HepG2 (cell line): Measurements from ENCODE around the gene IFNL2. TPM values are rescaled to one million over a fixed set of nuclear protein-coding genes. Genes with fewer than 3 reads are reported as not detected.

Source experiments
- ATAC-seq: fragments of 200-7000 bp; cut with Tn5 transposase; 3 replicates; pipeline ENCODE4 v1.9.1; 2020; ENCODE audit warnings: mild to moderate bottlenecking, moderate library complexity
- BruUV-seq: library from RNA; stranded (reverse); fragments of 400-500 nt; replicated peaks from 2 replicates; lab custom pipeline; 2021; lab: Mats Ljungman, UMichigan
- CTCF ChIA-PET: fragments of 300-600 bp; formaldehyde crosslinking; extraction: SDS; loops from one replicate; lab custom pipeline; 2021; ENCODE audit warnings: low total read pairs, inconsistent platforms, low intra/inter-chr PET ratio; lab: Yijun Ruan, JAX
- POLR2A ChIA-PET: fragments of 350-600 bp; sonication (Branson Sonifier 250); formaldehyde crosslinking; loops from one replicate; lab custom pipeline; 2020; ENCODE audit warnings: antibody characterized with exemption, inconsistent platforms; lab: Yijun Ruan, JAX
- DNase-seq: peaks from one replicate; pipeline ENCODE4 v3.0.0-alpha.2; 2015; ENCODE audit warnings: low spot score
- FAIRE-seq: peaks from 3 replicates; lab custom pipeline; 2011; peaks lifted over from hg19 to GRCh38; lab: Jason Lieb, UNC
- H2AFZ ChIP-seq: one replicate; pipeline ENCODE4 v1.6.1; 2011; ENCODE audit warnings: low read length, inconsistent platforms
- H3K27ac ChIP-seq: fragments of 300-600 bp; 3 replicates; pipeline ENCODE4 v1.8.0; 2011; ENCODE audit warnings: mixed run types, mild to moderate bottlenecking, mixed read lengths, low read length, inconsistent platforms; ENCODE audit not compliant: insufficient read depth; ENCODE audit errors: extremely low read length
- H3K27me3 ChIP-seq, 2 experiments: fragments of 200-600 bp in 1 of 2; 2 replicates in 1 of 2; 3 replicates in 1 of 2; pipeline versions ENCODE4 v1.6.0 to v1.8.0; 2011; ENCODE audit warnings: low read length in 2 of 2, mild to moderate bottlenecking in 2 of 2, moderate library complexity in 2 of 2, inconsistent platforms in 1 of 2; ENCODE audit not compliant: insufficient read depth in 2 of 2, control insufficient read depth in 1 of 2
- H3K36me3 ChIP-seq, 2 experiments: fragments of 200-600 bp in 1 of 2; replicated peaks in 1 of 2; 2 replicates in 1 of 2; 3 replicates in 1 of 2; pipeline versions ENCODE4 v1.5.1 to v1.8.0; 2011; ENCODE audit warnings: low read length in 2 of 2, inconsistent platforms in 1 of 2; ENCODE audit not compliant: insufficient read depth in 2 of 2, control insufficient read depth in 1 of 2
- H3K4me1 ChIP-seq: 2 replicates; pipeline ENCODE4 v1.5.1; 2012; ENCODE audit warnings: low read length, inconsistent platforms; ENCODE audit not compliant: insufficient read depth
- H3K4me2 ChIP-seq: 2 replicates; pipeline ENCODE4 v1.6.0; 2011; ENCODE audit warnings: low read depth, low read length, inconsistent platforms
- H3K4me3 ChIP-seq, 3 experiments: fragments of 200-600 bp in 1 of 3; sonication (generic), shearing (Covaris generic) in 1 of 3; replicated peaks in 1 of 3; 2 replicates each; pipeline ENCODE4 v1.5.1; 2011 to 2016; ENCODE audit warnings: low read length in 3 of 3, inconsistent platforms in 2 of 3, low read depth in 2 of 3, mild to moderate bottlenecking in 2 of 3, control low read depth in 1 of 3, mixed read lengths in 1 of 3; ENCODE audit not compliant: insufficient read depth in 1 of 3
- H3K79me2 ChIP-seq: one replicate; pipeline ENCODE4 v1.6.1; 2011; ENCODE audit warnings: low read length, inconsistent platforms; ENCODE audit not compliant: insufficient read depth
- H3K9ac ChIP-seq: 2 replicates; pipeline ENCODE4 v1.6.0; 2011; ENCODE audit warnings: mild to moderate bottlenecking, low read depth, low read length, inconsistent platforms; ENCODE audit not compliant: insufficient read depth
- H3K9me3 ChIP-seq: 2 replicates; pipeline ENCODE4 v1.5.1; 2012; ENCODE audit warnings: mild to moderate bottlenecking, low read length
- H4K20me1 ChIP-seq: 2 replicates; pipeline ENCODE4 v1.6.0; 2011; ENCODE audit warnings: inconsistent platforms, mild to moderate bottlenecking, low read length, moderate library complexity; ENCODE audit not compliant: insufficient read depth
- BHLHE40 ChIP-seq: IDR thresholded peaks from 2 replicates; pipeline ENCODE4 v1.6.1; 2011; ENCODE audit warnings: low read length, improper control_type of control experiment
- BRF2 ChIP-seq: sonication (generic); formaldehyde crosslinking; IDR thresholded peaks from 2 replicates; pipeline ENCODE4 v1.8.1; 2022; ENCODE audit warnings: mild to moderate bottlenecking, missing genetic modification reagents
- NFAT5 ChIP-seq: sonication (generic); formaldehyde crosslinking; IDR thresholded peaks from 2 replicates; pipeline ENCODE4 v1.4.0; 2020; ENCODE audit warnings: missing genetic modification reagents
- POLR2A ChIP-seq, 2 experiments: IDR thresholded peaks; 2 replicates each; pipeline ENCODE4 v1.6.1; 2011; ENCODE audit warnings: low read depth in 2 of 2, low read length in 2 of 2, mild to moderate bottlenecking in 1 of 2, moderate library complexity in 1 of 2; ENCODE audit not compliant: insufficient read depth in 1 of 2
- POLR2G ChIP-seq: fragments of 200-400 bp; formaldehyde crosslinking; IDR thresholded peaks from 2 replicates; pipeline ENCODE4 v1.6.1; 2018; ENCODE audit warnings: mild to moderate bottlenecking, low read depth, low read length, moderate library complexity
- PRDM10 ChIP-seq: sonication (generic); formaldehyde crosslinking; IDR thresholded peaks from 2 replicates; pipeline ENCODE4 v1.4.0; 2020; ENCODE audit warnings: low read depth, missing genetic modification reagents
- TBP ChIP-seq: sonication (generic); formaldehyde crosslinking; IDR thresholded peaks from 2 replicates; pipeline ENCODE4 v1.5.0; 2020; ENCODE audit warnings: missing genetic modification reagents
- TEAD2 ChIP-seq: sonication (generic); formaldehyde crosslinking; IDR thresholded peaks from 2 replicates; pipeline ENCODE4 v1.9.0; 2021; ENCODE audit warnings: missing genetic modification reagents
- ZFP36L1 ChIP-seq: sonication (generic); formaldehyde crosslinking; IDR thresholded peaks from 2 replicates; pipeline ENCODE4 v1.8.0; 2022; ENCODE audit warnings: mild to moderate bottlenecking, missing genetic modification reagents, moderate library complexity
- ZNF367 ChIP-seq: sonication (generic); formaldehyde crosslinking; IDR thresholded peaks from 2 replicates; pipeline ENCODE4 v1.4.0; 2020; ENCODE audit warnings: missing genetic modification reagents, borderline replicate concordance
- ZNF547 ChIP-seq: sonication (generic); formaldehyde crosslinking; IDR thresholded peaks from 2 replicates; pipeline ENCODE4 v1.5.1; 2020; ENCODE audit warnings: mild to moderate bottlenecking, missing genetic modification reagents
- ZNF841 ChIP-seq: sonication (generic); formaldehyde crosslinking; IDR thresholded peaks from 2 replicates; pipeline ENCODE4 v1.8.1; 2023; ENCODE audit warnings: missing genetic modification reagents, borderline replicate concordance
- ZSCAN20 ChIP-seq: sonication (generic); formaldehyde crosslinking; IDR thresholded peaks from 2 replicates; pipeline ENCODE4 v1.4.0; 2020; ENCODE audit warnings: missing genetic modification reagents, mild to moderate bottlenecking, borderline replicate concordance
- ZSCAN30 ChIP-seq: sonication (generic); formaldehyde crosslinking; IDR thresholded peaks from 2 replicates; pipeline ENCODE4 v1.5.0; 2020; ENCODE audit warnings: mild to moderate bottlenecking, missing genetic modification reagents
- WGBS: methylation state at CpG from one replicate; pipeline ENCODE4 v1.1.6; 2017; ENCODE audit warnings: low lambda C conversion rate; 5-methylcytosine and 5-hydroxymethylcytosine counted together
- in situ Hi-C: cut with HindIII; loops from 2 replicates; pipeline ENCODE4 v1.10.0; 2017; ENCODE audit warnings: low pct_unique_long_range_greater_than_20kb; ENCODE audit not compliant: extremely low pct_ligation_motif_present
- intact Hi-C: fragments of 100-400 bp; cut with micrococcal nuclease; formaldehyde crosslinking; loops from one replicate; pipeline ENCODE4 v1.10.0; 2022; ENCODE audit not compliant: unreplicated experiment
- polyA plus RNA-seq, 8 experiments: library from polyadenylated mRNA; depleted of rRNA in 3 of 8; stranded (reverse) in 7 of 8; unstranded in 1 of 8; fragments of >200 nt; fragmentation: Illumina TruSeq in 4 of 8; extraction: Trizol in 4 of 8; gene quantifications; 2 replicates each; pipeline versions ENCODE4 v1.2.1 to v1.2.3, GENCODE V29; 2011 to 2016; ENCODE audit warnings: low read depth in 4 of 8, missing spikeins in 1 of 8, mixed read lengths in 1 of 8; ENCODE audit not compliant: insufficient read depth in 1 of 8
- total RNA-seq, 5 experiments: library from RNA; depleted of rRNA; stranded (reverse); fragments of >200 nt; fragmentation: Illumina TruSeq; extraction: Trizol; gene quantifications; 2 replicates each; pipeline ENCODE4 v1.2.3, GENCODE V29; 2016; ENCODE audit warnings: low read depth in 1 of 5

Gene IFNL2
- total and polyA plus RNA-seq, 2 of the 13 experiments (the other 11 are each of a cell fraction or from before 2014, with no cell fraction given): not detected

GRCh38 chr19:39270036-39270871 is 2.1 kb downstream of the IFNL2 start:
- Histone ChIP-seq H3K4me3 (no peak overlapping the region), H4K20me1 (no peaks in the 10 kb centered on the region), H3K9ac (no peak overlapping the region), H3K79me2 (no peaks in the 10 kb centered on the region), H3K9me3 (no peaks in the 10 kb centered on the region), H2AFZ (no peak overlapping the region), H3K27ac (no peak overlapping the region), H3K27me3 (no peaks in the 10 kb centered on the region), H3K4me1 (no peaks in the 10 kb centered on the region), H3K4me2 (no peak overlapping the region), H3K36me3 (no peaks in the 10 kb centered on the region)
- no peak for FAIRE-seq
- intact Hi-C loops (no loop called here), in situ Hi-C loops (no loop called here)
- ChIA-PET CTCF (no interaction called here), POLR2A (no interaction called here)
- no TSS peak for BruUV-seq
- 18% methylated on average over 9 of the region's 9 CpGs for WGBS
- TF ChIP-seq POLR2A (IDR thresholded peaks at IDR 0.05; ENCODE audit: insufficient read depth in 1 of 2, low read depth in 2 of 2, low read length in 2 of 2) (no peak), ZSCAN30 (no peak), POLR2G (no peak), ZNF367 (no peak), ZNF547 (CRISPR knock-in tag) (no peak), TBP (CRISPR knock-in tag) (no peak), BRF2 (CRISPR knock-in tag) (no peak), ZNF841 (CRISPR knock-in tag) (no peak), ZFP36L1 (CRISPR knock-in tag) (no peak), NFAT5 (CRISPR knock-in tag) (no peak), PRDM10 (CRISPR knock-in tag) (no peak), TEAD2 (no peak), BHLHE40 (no peak), ZSCAN20 (CRISPR knock-in tag) (no peak)
- no peak for ATAC-seq
- DNase-seq: no peak
